ENCODE measurements around the gene GALNT17. TPM values are rescaled to one million over a fixed set of nuclear protein-coding genes. Genes with fewer than 3 reads are reported as not detected.

The GALNT17 gene
- total RNA-seq, 1 donor from 2014 or later: 0.12 TPM

GRCh38 chr7:71538210-71538609, 406.3 kb downstream of the GALNT17 start:
- TF ChIP-seq, protein P1, sequence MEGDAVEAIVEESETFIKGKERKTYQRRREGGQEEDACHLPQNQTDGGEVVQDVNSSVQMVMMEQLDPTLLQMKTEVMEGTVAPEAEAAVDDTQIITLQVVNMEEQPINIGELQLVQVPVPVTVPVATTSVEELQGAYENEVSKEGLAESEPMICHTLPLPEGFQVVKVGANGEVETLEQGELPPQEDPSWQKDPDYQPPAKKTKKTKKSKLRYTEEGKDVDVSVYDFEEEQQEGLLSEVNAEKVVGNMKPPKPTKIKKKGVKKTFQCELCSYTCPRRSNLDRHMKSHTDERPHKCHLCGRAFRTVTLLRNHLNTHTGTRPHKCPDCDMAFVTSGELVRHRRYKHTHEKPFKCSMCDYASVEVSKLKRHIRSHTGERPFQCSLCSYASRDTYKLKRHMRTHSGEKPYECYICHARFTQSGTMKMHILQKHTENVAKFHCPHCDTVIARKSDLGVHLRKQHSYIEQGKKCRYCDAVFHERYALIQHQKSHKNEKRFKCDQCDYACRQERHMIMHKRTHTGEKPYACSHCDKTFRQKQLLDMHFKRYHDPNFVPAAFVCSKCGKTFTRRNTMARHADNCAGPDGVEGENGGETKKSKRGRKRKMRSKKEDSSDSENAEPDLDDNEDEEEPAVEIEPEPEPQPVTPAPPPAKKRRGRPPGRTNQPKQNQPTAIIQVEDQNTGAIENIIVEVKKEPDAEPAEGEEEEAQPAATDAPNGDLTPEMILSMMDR (conservative IDR thresholded peaks at IDR 0.05; ENCODE audit: low read depth, low read length): no peak
- DNase-seq (ENCODE audit: low read depth): no peak
- no peak overlapping the region for H3K4me3 ChIP-seq (ENCODE audit: low read depth, low read length)

GRCh38 chr7:71539615-71540014, 407.7 kb downstream of the GALNT17 start:
- no peak for DNase-seq (ENCODE audit: low read depth)
- no peak overlapping the region for H3K4me3 ChIP-seq (ENCODE audit: low read depth, low read length)
- TF ChIP-seq, protein P1 (conservative IDR thresholded peaks at IDR 0.05; ENCODE audit: low read depth, low read length): no peak

DNA sequence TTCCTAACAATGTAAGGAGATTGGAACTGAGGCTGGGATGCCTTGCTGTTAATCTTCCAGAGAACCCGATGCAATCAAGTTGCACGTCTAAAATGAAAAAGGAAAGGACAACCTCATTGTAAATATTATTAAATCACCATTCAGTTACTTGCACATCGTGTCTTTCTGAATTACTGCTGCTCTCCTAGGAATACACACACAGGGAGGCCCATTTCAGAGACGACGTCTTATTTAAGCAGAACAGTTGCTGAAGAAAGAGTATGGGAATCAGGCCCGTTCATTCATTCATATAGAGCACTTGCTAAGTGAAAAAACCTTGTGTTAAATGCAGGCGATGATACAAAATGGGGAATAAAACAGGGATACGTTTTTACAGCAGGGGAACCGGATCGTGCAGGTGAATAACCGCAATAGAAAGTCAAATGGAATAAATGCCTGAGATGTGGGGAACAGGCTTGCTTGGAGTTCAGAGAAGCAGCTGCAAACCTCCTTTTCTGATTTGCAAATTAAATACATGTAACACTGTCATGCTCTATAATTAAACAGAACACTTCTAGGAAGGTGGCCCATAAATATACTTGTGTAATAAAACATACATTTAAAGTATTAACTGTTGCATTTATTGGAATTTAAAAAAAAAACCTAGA, 409.9 kb downstream of the GALNT17 start:
- no peak for DNase-seq (ENCODE audit: low read depth)
- H3K4me3 ChIP-seq (ENCODE audit: low read depth, low read length): no peak overlapping the region
- TF ChIP-seq, protein P1 (conservative IDR thresholded peaks at IDR 0.05; ENCODE audit: low read depth, low read length): no peak

DNA sequence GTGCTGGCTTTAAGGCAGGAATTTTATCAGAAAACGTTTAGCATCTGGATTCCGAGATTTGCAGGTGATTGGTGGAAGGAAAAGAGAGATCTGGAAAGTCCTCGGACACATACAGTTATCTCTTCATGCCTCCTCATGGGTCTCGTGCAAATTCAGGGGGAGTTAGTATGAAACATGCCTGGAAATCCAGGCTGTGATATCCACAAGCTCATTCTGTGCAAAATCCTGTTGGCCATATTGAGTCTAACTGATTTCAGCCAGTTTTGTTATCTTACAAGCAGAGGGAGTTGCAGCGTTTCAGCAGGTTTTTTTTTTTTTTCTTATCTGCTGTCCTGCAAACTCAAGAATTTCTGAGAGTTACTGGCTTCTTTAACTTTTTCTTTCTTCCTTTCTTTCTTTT, 411.5 kb downstream of the GALNT17 start:
- no peak for DNase-seq (ENCODE audit: low read depth)
- TF ChIP-seq, protein P1 (conservative IDR thresholded peaks at IDR 0.05; ENCODE audit: low read depth, low read length): no peak
- no peak overlapping the region for H3K4me3 ChIP-seq (ENCODE audit: low read depth, low read length)

DNA sequence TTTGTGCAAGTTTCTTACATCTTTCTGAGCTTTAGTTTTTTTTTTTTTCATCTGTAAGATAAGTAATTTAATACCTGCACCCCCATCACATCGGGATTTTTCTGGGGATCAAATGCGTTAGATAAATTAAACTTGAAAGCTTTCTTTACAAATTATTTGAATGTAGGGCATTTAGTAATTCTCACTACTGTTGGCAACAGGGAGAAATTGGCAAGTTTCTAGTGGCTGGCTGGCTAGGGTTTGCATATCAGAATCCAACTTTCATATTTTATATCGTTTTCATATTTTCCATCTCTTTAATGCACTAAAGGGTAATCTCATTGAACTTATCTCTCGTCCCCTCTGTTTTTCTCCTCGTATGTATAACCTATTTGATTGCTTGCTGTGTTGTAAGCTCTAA, 412.9 kb downstream of the GALNT17 start:
- no peak overlapping the region for H3K4me3 ChIP-seq (ENCODE audit: low read depth, low read length)
- no peak for DNase-seq (ENCODE audit: low read depth)
- TF ChIP-seq, protein P1 (conservative IDR thresholded peaks at IDR 0.05; ENCODE audit: low read depth, low read length): no peak

DNA sequence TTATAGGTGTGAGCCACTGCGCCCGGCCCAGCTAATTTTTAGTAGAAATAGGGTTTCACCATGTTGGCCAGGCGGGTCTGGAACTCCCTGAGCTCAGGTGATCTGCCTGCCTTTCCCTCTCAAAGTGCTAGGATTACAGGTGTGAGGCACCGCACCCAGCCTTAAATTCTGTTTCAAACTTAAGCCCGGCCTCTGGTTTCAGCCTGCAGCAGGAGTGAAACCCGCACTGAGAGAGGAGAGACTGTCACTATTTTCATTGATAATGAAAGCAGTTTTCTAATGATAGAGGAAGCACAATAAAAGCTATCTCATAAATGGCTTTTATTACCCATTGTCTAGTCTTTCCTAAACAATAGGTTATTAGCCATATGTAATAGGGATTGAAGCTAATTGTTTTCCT, 415.5 kb downstream of the GALNT17 start:
- TF ChIP-seq, protein P1 (conservative IDR thresholded peaks at IDR 0.05; ENCODE audit: low read depth, low read length): no peak
- no peak for DNase-seq (ENCODE audit: low read depth)
- H3K4me3 ChIP-seq (ENCODE audit: low read depth, low read length): no peak overlapping the region

DNA sequence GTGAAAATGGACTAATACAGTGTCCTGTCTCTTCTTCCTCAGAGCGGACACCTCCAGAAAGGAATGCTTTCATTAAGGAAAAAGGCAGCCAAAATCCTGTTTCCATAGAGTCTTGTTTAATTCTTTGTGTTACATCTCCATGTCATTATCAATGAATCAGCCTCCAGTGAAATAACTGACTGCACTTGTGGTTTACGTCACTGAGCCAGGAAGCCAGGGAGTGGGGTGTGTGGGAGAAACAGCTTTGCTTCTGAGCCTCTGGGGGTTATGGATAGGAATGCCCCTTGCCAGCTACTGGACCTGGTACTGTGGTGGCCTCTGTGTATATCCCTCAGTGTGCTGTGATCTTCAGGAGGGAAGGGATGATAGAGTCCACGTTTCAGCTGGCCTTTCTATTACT, 416.8 kb downstream of the GALNT17 start:
- H3K4me3 ChIP-seq (ENCODE audit: low read depth, low read length): no peak overlapping the region
- DNase-seq (ENCODE audit: low read depth): no peak
- TF ChIP-seq, protein P1 (conservative IDR thresholded peaks at IDR 0.05; ENCODE audit: low read depth, low read length): no peak
